CD4-positive, alpha-beta T cell (primary cell): ENCODE results near the gene SMARCA1. TPM values are rescaled to one million over a fixed set of nuclear protein-coding genes. Genes with fewer than 3 reads are reported as not detected.

Experiments used
- ATAC-seq: fragments of 200-7000 bp; cut with Tn5 transposase; one replicate; pipeline ENCODE4 v1.10.0; 2022; ENCODE audit warnings: mild to moderate bottlenecking; ENCODE audit not compliant: poor library complexity
- CTCF ChIA-PET: fragments of 350-600 bp; sonication (Branson Sonifier 250); formaldehyde crosslinking; loops from one replicate; lab custom pipeline; 2021; ENCODE audit warnings: antibody characterized with exemption, inconsistent platforms; lab: Charles Lee
- POLR2A ChIA-PET: fragments of 350-600 bp; sonication (Branson Sonifier 250); formaldehyde crosslinking; loops from one replicate; lab custom pipeline; 2021; ENCODE audit warnings: antibody characterized with exemption, inconsistent platforms; lab: Charles Lee
- DNase-seq, 14 experiments: peaks; one replicate each; pipeline ENCODE4 v3.0.0-alpha.2; 2013 to 2020; ENCODE audit warnings: mixed read lengths in 2 of 14
- H3K27ac ChIP-seq, 2 donors: one replicate each; pipeline versions ENCODE4 v1.5.1 to v1.7.0; 2013; ENCODE audit warnings: low read length in 2 of 2, low read depth in 1 of 2, mild to moderate bottlenecking in 1 of 2
- H3K27me3 ChIP-seq, 2 experiments: 1 replicate in 1 of 2; 2 replicates in 1 of 2; pipeline versions ENCODE4 v1.6.1 to v1.7.0; 2013; ENCODE audit warnings: low read length in 2 of 2, control low read depth in 1 of 2, mild to moderate bottlenecking in 1 of 2, moderate library complexity in 1 of 2; ENCODE audit not compliant: insufficient read depth in 2 of 2, control insufficient read depth in 1 of 2
- H3K36me3 ChIP-seq: one replicate; pipeline ENCODE4 v1.6.1; 2013; ENCODE audit warnings: low read length, control low read depth; ENCODE audit not compliant: insufficient read depth
- H3K4me1 ChIP-seq: one replicate; pipeline ENCODE4 v1.6.1; 2013; ENCODE audit warnings: low read length, control low read depth; ENCODE audit not compliant: insufficient read depth
- H3K4me3 ChIP-seq: one replicate; pipeline ENCODE4 v1.5.1; 2013; ENCODE audit warnings: mild to moderate bottlenecking, low read length, moderate library complexity
- H3K9me3 ChIP-seq, 2 experiments: 1 replicate in 1 of 2; 2 replicates in 1 of 2; pipeline versions ENCODE4 v1.6.1 to v1.7.0; 2013; ENCODE audit warnings: low read length in 2 of 2, mild to moderate bottlenecking in 2 of 2, control low read depth in 1 of 2, moderate library complexity in 1 of 2; ENCODE audit not compliant: control insufficient read depth in 1 of 2, insufficient read depth in 1 of 2
- H3K27ac Mint-ChIP-seq: one replicate; pipeline ENCODE4 v1.8.0; 2020; ENCODE audit warnings: mixed read lengths
- H3K27me3 Mint-ChIP-seq: one replicate; pipeline ENCODE4 v1.8.0; 2021; ENCODE audit warnings: mixed read lengths
- H3K36me3 Mint-ChIP-seq: one replicate; pipeline ENCODE4 v1.8.0; 2021; ENCODE audit warnings: low read depth, mixed read lengths
- H3K4me1 Mint-ChIP-seq: one replicate; pipeline ENCODE4 v1.8.0; 2021; ENCODE audit warnings: low read depth, mixed read lengths
- H3K4me3 Mint-ChIP-seq: one replicate; pipeline ENCODE4 v1.8.0; 2020; ENCODE audit warnings: mild to moderate bottlenecking, mixed read lengths
- H3K9me3 Mint-ChIP-seq: one replicate; pipeline ENCODE4 v1.8.0; 2020; ENCODE audit warnings: mixed read lengths
- CTCF ChIP-seq: fragments of 200-600 bp; IDR thresholded peaks from one replicate; pipeline ENCODE4 v1.8.0; 2022; ENCODE audit warnings: antibody characterized with exemption, mild to moderate bottlenecking
- intact Hi-C, 2 experiments: fragments of 100-400 bp; cut with DNase I in 1 of 2; cut with micrococcal nuclease in 1 of 2; formaldehyde crosslinking; loops; one replicate each; pipeline versions ENCODE4 v1.15.1 to v1.9.0; 2023 to 2025; cut with DNase I, micrococcal nuclease
- total RNA-seq, 174 experiments: library from RNA in 2 of 174; stranded (reverse) in 2 of 174; gene quantifications; one replicate each; pipeline ENCODE4 v1.2.3 and lab custom pipeline; 2021 to 2026

Gene SMARCA1
- total RNA-seq, 2 experiments from 2014 or later = 0.85 to 1.0 TPM

- H3K27ac ChIP-seq = no peak within 1 kb of the TSS
- peaks cover 17% of the 10 kb centered on the region for H3K4me1 Mint-ChIP-seq
- H3K36me3 ChIP-seq = no peaks in the 10 kb centered on the region
- H3K4me3 ChIP-seq = peak within 1 kb of the TSS; percentile 57
- peaks cover 8% of the 10 kb centered on the region for H3K4me1 ChIP-seq
- ChIA-PET CTCF (no interaction called here), POLR2A (no interaction called here)
- ATAC-seq (peak; percentile 68), DNase-seq (peak in 13 of 14 experiments; percentile 10 to 67 (median 38))
- peak within 1 kb of the TSS; percentile 35 for H3K27ac Mint-ChIP-seq
- no peaks in the 10 kb centered on the region for H3K9me3 ChIP-seq
- H3K9me3 Mint-ChIP-seq = no peaks in the 10 kb centered on the region
- H3K36me3 Mint-ChIP-seq = no peaks in the 10 kb centered on the region
- intact Hi-C loops = no loop called here
- H3K4me3 Mint-ChIP-seq = peak within 1 kb of the TSS; percentile 92
- H3K27me3 Mint-ChIP-seq = no peaks in the 10 kb centered on the region
- H3K27me3 ChIP-seq = no peaks in the 10 kb centered on the region
- TF ChIP-seq CTCF = peak; percentile 37
These were observed 16.9 kb upstream of the SMARCA1 start, which contains the start of gene OCRL for GRCh38 chrX:129540068-129540653. Gene OCRL (plus strand): TSS chrX:129540259. CDS start chrX:129540440, 181 bp downstream.

GRCh38 chrX:129534816-129535578 is 11.7 kb upstream of the SMARCA1 start:
- TF ChIP-seq CTCF = no peak
- Histone ChIP-seq H3K27ac (no peak overlapping the region), H3K4me1 (peaks cover 1% of the 10 kb centered on the region), H3K27me3 (no peaks in the 10 kb centered on the region), H3K9me3 (no peaks in the 10 kb centered on the region), H3K36me3 (no peaks in the 10 kb centered on the region), H3K4me3 (no peak overlapping the region)
- ATAC-seq = no peak
- H3K4me3 Mint-ChIP-seq = no peak overlapping the region
- H3K36me3 Mint-ChIP-seq = no peaks in the 10 kb centered on the region
- no peak overlapping the region for H3K27ac Mint-ChIP-seq
- H3K4me1 Mint-ChIP-seq = peaks cover 8% of the 10 kb centered on the region
- DNase-seq = no peak
- no peaks in the 10 kb centered on the region for H3K9me3 Mint-ChIP-seq
- intact Hi-C loops = no loop called here
- POLR2A ChIA-PET = no interaction called here
- CTCF ChIA-PET = no interaction called here
- H3K27me3 Mint-ChIP-seq = no peaks in the 10 kb centered on the region

- Mint-ChIP-seq H3K9me3 (no peaks in the 10 kb centered on the region), H3K27ac (no peak overlapping the region), H3K36me3 (no peaks in the 10 kb centered on the region), H3K4me3 (no peak overlapping the region), H3K4me1 (no peaks in the 10 kb centered on the region), H3K27me3 (no peaks in the 10 kb centered on the region)
- ChIA-PET POLR2A (no interaction called here), CTCF (interaction anchor here (0.6 kb wide), 1 partner anchor 11 kb away, joined by 3 read pairs; no protein-coding TSS in a partner anchor)
- TF ChIP-seq CTCF = no peak
- no peak for DNase-seq
- ATAC-seq = no peak
- Histone ChIP-seq H3K4me3 (no peak overlapping the region), H3K27me3 (no peaks in the 10 kb centered on the region), H3K27ac (no peak overlapping the region), H3K4me1 (no peaks in the 10 kb centered on the region), H3K36me3 (no peaks in the 10 kb centered on the region), H3K9me3 (no peaks in the 10 kb centered on the region)
- intact Hi-C loops = no loop called here
These were observed 7.8 kb upstream of the SMARCA1 start for GRCh38 chrX:129531132-129531531.
